GM12878 (cell line): ENCODE data around the gene RBM4B.

Experiments
- CEBPB ChIP-seq, 2 experiments: fragments of 150-350 bp in 1 of 2; IDR thresholded peaks; 2 replicates each; pipeline ENCODE4 v1.6.1; 2012 to 2014; ENCODE audit warnings: low read depth in 2 of 2, low read length in 2 of 2, borderline replicate concordance in 1 of 2, inconsistent platforms in 1 of 2
- CHD4 ChIP-seq: fragments of 200-600 bp; sonication (generic); IDR thresholded peaks from 2 replicates; pipeline ENCODE4 v1.6.1; 2016; ENCODE audit warnings: mild to moderate bottlenecking
- CTCF ChIP-seq, 3 experiments: IDR thresholded peaks in 2 of 3; conservative IDR thresholded peaks in 1 of 3; 2 replicates each; pipeline ENCODE4 v1.5.1; 2011; ENCODE audit warnings: low read depth in 3 of 3, low read length in 3 of 3, mild to moderate bottlenecking in 3 of 3, control low read depth in 2 of 3, moderate library complexity in 2 of 3, inconsistent platforms in 1 of 3, mixed read lengths in 1 of 3; ENCODE audit not compliant: control insufficient read depth in 2 of 3, insufficient read depth in 1 of 3; ENCODE audit errors: extremely low read depth in 1 of 3
- E2F8 ChIP-seq: fragments of 450-650 bp; IDR thresholded peaks from 2 replicates; pipeline ENCODE4 v1.6.1; 2018; ENCODE audit warnings: mild to moderate bottlenecking, low read depth, moderate library complexity; ENCODE audit not compliant: partially characterized antibody
- EZH2 ChIP-seq: IDR thresholded peaks from 2 replicates; pipeline ENCODE4 v1.6.1; 2012; ENCODE audit warnings: low read depth, mild to moderate bottlenecking, control low read depth, inconsistent platforms, low read length, borderline replicate concordance; ENCODE audit not compliant: control insufficient read depth
- HDAC2 ChIP-seq: fragments of 200-600 bp; sonication (generic); IDR thresholded peaks from 2 replicates; pipeline ENCODE4 v1.6.1; 2017
- MAX ChIP-seq: IDR thresholded peaks from 2 replicates; pipeline ENCODE4 v1.6.1; 2012; ENCODE audit warnings: low read depth, low read length, improper control_type of control experiment
- NFXL1 ChIP-seq: fragments of 450-650 bp; IDR thresholded peaks from 2 replicates; pipeline ENCODE4 v1.6.1; 2017; ENCODE audit warnings: antibody characterized with exemption, mild to moderate bottlenecking, borderline replicate concordance
- POLR2AphosphoS5 ChIP-seq: IDR thresholded peaks from 2 replicates; pipeline ENCODE4 v1.6.1; 2011; ENCODE audit warnings: mild to moderate bottlenecking, low read length, inconsistent platforms
- RELB ChIP-seq: fragments of 450-650 bp; IDR thresholded peaks from 2 replicates; pipeline ENCODE4 v1.6.1; 2017; ENCODE audit warnings: low read depth, mild to moderate bottlenecking, moderate library complexity
- REST ChIP-seq: IDR thresholded peaks from 2 replicates; pipeline ENCODE4 v1.6.1; 2012; ENCODE audit warnings: mild to moderate bottlenecking, low read depth, low read length
- TAF1 ChIP-seq: IDR thresholded peaks from 2 replicates; pipeline ENCODE4 v1.6.1; 2011; ENCODE audit warnings: mild to moderate bottlenecking, low read depth, low read length, borderline replicate concordance
- USF1 ChIP-seq: IDR thresholded peaks from 2 replicates; pipeline ENCODE4 v1.6.1; 2011; ENCODE audit warnings: borderline replicate concordance, low read depth, mild to moderate bottlenecking, moderate library complexity, mixed read lengths, low read length; ENCODE audit not compliant: insufficient read depth; ENCODE audit errors: extremely low read length

GRCh38 chr11:66617155-66617834 is 60.4 kb downstream of the RBM4B start:
- TF ChIP-seq CEBPB (IDR thresholded peaks at IDR 0.05; ENCODE audit: borderline replicate concordance in 1 of 2, low read depth in 2 of 2, low read length in 2 of 2) (no peak), EZH2 (no peak), HDAC2 (no peak), POLR2AphosphoS5 (0 out of 2 replicates have a peak, but pooled peaks have one; percentile 10), CTCF (IDR thresholded peaks at IDR 0.05 in 2 of 3, conservative IDR thresholded peaks at IDR 0.05 in 1 of 3; ENCODE audit: control insufficient read depth in 2 of 3, extremely low read depth in 1 of 3, insufficient read depth in 1 of 3, low read depth in 3 of 3, low read length in 3 of 3) (no peak), E2F8 (no peak), CHD4 (no peak), MAX (no peak), RELB (no peak), USF1 (no peak), REST (no peak), TAF1 (no peak), NFXL1 (no peak)
